Neural progenitor cell (in vitro differentiated cells): ENCODE measurements around the gene ZFAND3. TPM values are rescaled to one million over a fixed set of nuclear protein-coding genes. Genes with fewer than 3 reads are reported as not detected.

Source experiments
- DNase-seq: peaks from one replicate; pipeline ENCODE4 v3.0.0-alpha.2; 2016; ENCODE audit warnings: low spot score
- H2AFZ ChIP-seq: fragments of 200-600 bp; sonication (generic); replicated peaks from 2 replicates; pipeline ENCODE4 v1.6.1; 2016; ENCODE audit warnings: antibody characterized with exemption
- H3F3A ChIP-seq: fragments of 200-600 bp; sonication (generic); 2 replicates; pipeline ENCODE4 v1.6.1; 2016; ENCODE audit warnings: antibody characterized with exemption, low read depth
- H3K27ac ChIP-seq: fragments of 200-600 bp; sonication (generic); 2 replicates; pipeline ENCODE4 v1.5.1; 2016; ENCODE audit warnings: mild to moderate bottlenecking
- H3K27me3 ChIP-seq: fragments of 200-600 bp; sonication (generic); 2 replicates; pipeline ENCODE4 v1.6.1; 2016; ENCODE audit warnings: mild to moderate bottlenecking, moderate library complexity
- H3K36me3 ChIP-seq: fragments of 200-600 bp; sonication (generic); 2 replicates; pipeline ENCODE4 v1.5.1; 2016
- H3K4me1 ChIP-seq: fragments of 200-600 bp; sonication (generic); 2 replicates; pipeline ENCODE4 v1.6.1; 2016; ENCODE audit warnings: mixed run types
- H3K4me2 ChIP-seq: fragments of 200-600 bp; sonication (generic); 2 replicates; pipeline ENCODE4 v1.6.1; 2016
- H3K4me3 ChIP-seq: fragments of 200-600 bp; sonication (generic); 2 replicates; pipeline ENCODE4 v1.5.1; 2016
- H3K79me2 ChIP-seq: fragments of 200-600 bp; sonication (generic); 2 replicates; pipeline ENCODE4 v1.6.1; 2016; ENCODE audit warnings: low read depth
- H3K9ac ChIP-seq: fragments of 200-600 bp; sonication (generic); 2 replicates; pipeline ENCODE4 v1.6.1; 2016
- H3K9me3 ChIP-seq: fragments of 200-600 bp; sonication (generic); 2 replicates; pipeline ENCODE4 v1.5.1; 2016; ENCODE audit warnings: low read depth
- H4K20me1 ChIP-seq: fragments of 200-600 bp; sonication (generic); 2 replicates; pipeline ENCODE4 v1.6.1; 2016; ENCODE audit warnings: low read depth
- H3K27ac Mint-ChIP-seq: 3 replicates; pipeline ENCODE4 v1.8.0; 2021; ENCODE audit warnings: mixed read lengths
- H3K27me3 Mint-ChIP-seq: 2 replicates; pipeline ENCODE4 v1.8.0; 2022; ENCODE audit warnings: low read depth, mild to moderate bottlenecking, inconsistent platforms, moderate library complexity, mixed read lengths; ENCODE audit not compliant: insufficient read depth
- H3K36me3 Mint-ChIP-seq: 3 replicates; pipeline ENCODE4 v1.8.0; 2021; ENCODE audit warnings: mixed read lengths
- H3K4me1 Mint-ChIP-seq: 3 replicates; pipeline ENCODE4 v1.8.0; 2021; ENCODE audit warnings: mixed read lengths
- H3K4me3 Mint-ChIP-seq: 3 replicates; pipeline ENCODE4 v1.8.0; 2021; ENCODE audit warnings: mild to moderate bottlenecking, moderate library complexity, mixed read lengths
- H3K9me3 Mint-ChIP-seq: 3 replicates; pipeline ENCODE4 v1.8.0; 2020; ENCODE audit warnings: mixed read lengths
- CTCF ChIP-seq: fragments of 200-600 bp; sonication (generic); IDR thresholded peaks from 2 replicates; pipeline ENCODE4 v1.5.1; 2017; ENCODE audit warnings: antibody characterized with exemption, mild to moderate bottlenecking
- EZH2 ChIP-seq: fragments of 200-600 bp; sonication (generic); IDR thresholded peaks from 2 replicates; pipeline ENCODE4 v1.6.1; 2017; ENCODE audit warnings: antibody characterized with exemption, mild to moderate bottlenecking, moderate library complexity
- EZH2phosphoT487 ChIP-seq: fragments of 200-600 bp; sonication (generic); IDR thresholded peaks from 2 replicates; pipeline ENCODE4 v1.6.1; 2017; ENCODE audit warnings: antibody characterized with exemption
- total RNA-seq: library from RNA; depleted of rRNA; stranded (reverse); fragments of >200 nt; gene quantifications from 2 replicates; pipeline ENCODE4 v1.2.3, GENCODE V29; 2015; ENCODE audit warnings: low replicate concordance

The ZFAND3 gene
- total RNA-seq, 1 donor from 2014 or later, result 24.3 TPM

GRCh38 chr6:38001386-38001785 lies 181.9 kb downstream of the ZFAND3 start:
- no peaks in the 10 kb centered on the region for H3K27me3 Mint-ChIP-seq
- Histone ChIP-seq H3F3A (no peaks in the 10 kb centered on the region), H3K4me1 (no peaks in the 10 kb centered on the region), H3K27ac (no peak overlapping the region), H3K9me3 (no peaks in the 10 kb centered on the region), H3K4me3 (no peak overlapping the region), H3K27me3 (no peaks in the 10 kb centered on the region), H3K4me2 (no peak overlapping the region), H3K79me2 (peaks cover 78% of the 10 kb centered on the region), H3K36me3 (no peaks in the 10 kb centered on the region), H2AFZ (no peak overlapping the region), H3K9ac (no peak overlapping the region), H4K20me1 (peaks cover 31% of the 10 kb centered on the region)
- DNase-seq, result no peak
- H3K4me3 Mint-ChIP-seq, result no peak overlapping the region
- no peaks in the 10 kb centered on the region for H3K4me1 Mint-ChIP-seq
- H3K36me3 Mint-ChIP-seq, result peaks cover 4% of the 10 kb centered on the region
- no peaks in the 10 kb centered on the region for H3K9me3 Mint-ChIP-seq
- no peak overlapping the region for H3K27ac Mint-ChIP-seq
- TF ChIP-seq CTCF, result no peak
- no peak for TF ChIP-seq EZH2
- TF ChIP-seq EZH2phosphoT487, result no peak

GRCh38 chr6:38004908-38005307 lies 185.4 kb downstream of the ZFAND3 start:
- H3K9me3 ChIP-seq, result no peaks in the 10 kb centered on the region
- TF ChIP-seq EZH2phosphoT487 (no peak), CTCF (no peak), EZH2 (no peak)
- no peak overlapping the region for H3K4me3 Mint-ChIP-seq
- H3K27ac Mint-ChIP-seq, result no peak overlapping the region
- H3K4me1 Mint-ChIP-seq, result no peaks in the 10 kb centered on the region
- H3K79me2 ChIP-seq, result peaks cover 79% of the 10 kb centered on the region
- peaks cover 25% of the 10 kb centered on the region for H4K20me1 ChIP-seq
- no peak overlapping the region for H3K4me3 ChIP-seq
- peaks cover 2% of the 10 kb centered on the region for H3K27me3 Mint-ChIP-seq
- H3F3A ChIP-seq, result peaks cover 10% of the 10 kb centered on the region
- H3K27me3 ChIP-seq, result no peaks in the 10 kb centered on the region
- DNase-seq, result no peak
- peaks cover 13% of the 10 kb centered on the region for H3K4me1 ChIP-seq
- no peak overlapping the region for H3K9ac ChIP-seq
- peaks cover 5% of the 10 kb centered on the region for H3K36me3 Mint-ChIP-seq
- no peak overlapping the region for H3K4me2 ChIP-seq
- no peak overlapping the region for H2AFZ ChIP-seq
- no peaks in the 10 kb centered on the region for H3K36me3 ChIP-seq
- no peak overlapping the region for H3K27ac ChIP-seq
- peaks cover 3% of the 10 kb centered on the region for H3K9me3 Mint-ChIP-seq

GRCh38 chr6:38011937-38012336 lies 192.4 kb downstream of the ZFAND3 start:
- peaks cover 15% of the 10 kb centered on the region for H3K9me3 Mint-ChIP-seq
- TF ChIP-seq EZH2, result no peak
- TF ChIP-seq CTCF, result no peak
- no peak for TF ChIP-seq EZH2phosphoT487
- Histone ChIP-seq H3K4me2 (no peak overlapping the region), H3K36me3 (no peaks in the 10 kb centered on the region), H3K4me3 (no peak overlapping the region), H3K79me2 (peaks cover 87% of the 10 kb centered on the region), H3K4me1 (peaks cover 13% of the 10 kb centered on the region), H3K27me3 (no peaks in the 10 kb centered on the region), H2AFZ (no peak overlapping the region), H3K27ac (no peak overlapping the region), H3F3A (peaks cover 10% of the 10 kb centered on the region), H3K9me3 (peaks cover 17% of the 10 kb centered on the region), H3K9ac (no peak overlapping the region), H4K20me1 (peaks cover 44% of the 10 kb centered on the region)
- H3K27me3 Mint-ChIP-seq, result no peaks in the 10 kb centered on the region
- H3K27ac Mint-ChIP-seq, result no peak overlapping the region
- peaks cover 16% of the 10 kb centered on the region for H3K36me3 Mint-ChIP-seq
- no peak overlapping the region for H3K4me3 Mint-ChIP-seq
- no peaks in the 10 kb centered on the region for H3K4me1 Mint-ChIP-seq
- no peak for DNase-seq
